DMS79 (cell line): Measurements from ENCODE around the gene PRPF18.

Experiments used
- DNase-seq: peaks from one replicate; lab custom pipeline; 2025; lab: John Stamatoyannopoulos, UW

PRPF18 gene

DNA sequence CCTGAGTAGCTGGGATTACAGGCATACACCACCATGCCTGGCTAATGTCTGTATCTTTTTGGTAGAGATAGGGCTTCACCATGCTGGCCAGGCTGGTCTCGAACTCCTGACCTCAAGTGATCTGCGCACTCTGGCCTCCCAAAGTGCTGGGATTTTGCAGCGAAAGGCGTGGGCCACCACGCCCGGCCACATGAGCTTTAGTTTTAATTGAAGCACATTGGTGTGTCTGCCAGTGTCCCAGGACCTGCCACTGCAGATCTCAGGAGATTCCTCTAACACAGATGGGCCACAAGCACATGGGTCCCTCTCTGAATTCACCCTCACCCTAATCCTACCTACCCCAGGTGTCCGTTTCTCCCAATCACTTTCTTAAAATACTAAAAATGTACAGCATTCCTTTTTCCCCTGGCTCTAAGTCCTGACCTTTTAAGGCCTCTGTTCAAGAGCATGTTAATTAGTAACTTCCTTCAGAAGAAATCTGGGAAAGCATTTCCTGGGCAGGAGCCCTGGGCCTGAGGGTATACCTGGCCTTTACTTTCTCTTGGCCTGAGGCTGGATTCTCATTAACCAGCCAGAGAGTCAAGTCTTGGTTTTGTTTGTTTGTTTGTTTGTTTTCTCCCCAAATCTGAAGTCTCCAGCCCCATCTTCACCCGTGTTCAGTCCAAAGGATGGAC is 82.6 kb downstream of the PRPF18 start:
- no peak for DNase-seq

DNA sequence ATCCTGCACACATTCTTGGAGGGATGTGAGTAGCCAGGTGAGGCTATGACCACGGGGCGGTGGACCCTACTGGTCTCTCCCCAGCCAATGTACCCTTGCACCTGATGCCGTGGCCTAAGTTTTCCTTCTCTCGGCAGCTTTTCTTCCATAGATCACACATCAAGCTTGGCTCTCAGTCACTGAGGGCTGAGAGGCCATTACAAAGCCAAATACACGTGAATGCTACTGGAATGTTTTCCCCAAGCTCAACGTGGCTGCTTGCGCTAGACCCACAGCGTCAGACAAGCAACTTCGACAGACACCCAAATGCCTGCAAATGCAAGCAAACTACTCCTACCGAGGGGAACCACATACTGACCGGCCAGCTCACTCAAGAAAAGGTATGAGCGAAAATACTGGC is 83.1 kb downstream of the PRPF18 start:
- DNase-seq, result no peak

DNA sequence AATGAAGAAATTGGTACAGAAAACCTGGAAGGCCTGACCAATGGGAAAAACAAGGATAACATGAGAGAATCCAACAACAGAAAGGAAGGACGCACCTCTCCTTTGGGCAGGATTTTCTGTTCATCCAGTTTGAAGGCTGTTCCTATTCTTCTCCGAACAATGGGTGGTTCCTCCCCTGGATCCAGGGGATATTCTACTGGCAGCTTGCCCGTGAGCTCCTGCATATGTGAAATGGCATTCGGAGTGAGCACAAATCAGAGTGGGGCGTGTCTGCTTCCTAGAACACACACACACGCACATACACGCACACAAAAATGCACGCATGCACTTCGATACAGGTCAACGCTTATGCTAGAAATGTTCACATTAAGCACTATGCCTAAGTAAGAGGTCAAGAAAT is 83.5 kb downstream of the PRPF18 start:
- no peak for DNase-seq

DNA sequence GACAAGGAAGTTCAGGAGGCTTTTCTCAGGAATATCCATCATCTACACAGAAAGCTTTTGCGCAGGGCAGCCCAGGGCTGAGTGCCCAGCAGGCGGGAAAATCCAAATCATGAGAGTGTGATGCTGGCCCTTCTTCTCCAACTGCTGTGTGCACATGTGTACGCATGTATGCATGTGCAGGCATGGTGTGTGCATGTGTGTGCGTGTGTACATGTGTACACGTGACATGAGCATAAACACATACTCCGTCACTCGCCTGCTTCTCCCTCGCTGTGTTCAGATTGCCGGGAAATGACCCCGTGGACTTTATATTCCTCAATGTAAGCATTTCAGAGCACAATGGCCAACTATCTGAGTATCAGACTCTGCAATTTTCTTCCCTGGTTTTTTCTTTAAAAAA is 85.1 kb downstream of the PRPF18 start:
- DNase-seq, result no peak

- no peak for DNase-seq
Observed at GRCh38 chr10:13672548-13672947, 85.8 kb downstream of the PRPF18 start.

GRCh38 chr10:13673156-13673555 is 86.4 kb downstream of the PRPF18 start:
- no peak for DNase-seq

DNA sequence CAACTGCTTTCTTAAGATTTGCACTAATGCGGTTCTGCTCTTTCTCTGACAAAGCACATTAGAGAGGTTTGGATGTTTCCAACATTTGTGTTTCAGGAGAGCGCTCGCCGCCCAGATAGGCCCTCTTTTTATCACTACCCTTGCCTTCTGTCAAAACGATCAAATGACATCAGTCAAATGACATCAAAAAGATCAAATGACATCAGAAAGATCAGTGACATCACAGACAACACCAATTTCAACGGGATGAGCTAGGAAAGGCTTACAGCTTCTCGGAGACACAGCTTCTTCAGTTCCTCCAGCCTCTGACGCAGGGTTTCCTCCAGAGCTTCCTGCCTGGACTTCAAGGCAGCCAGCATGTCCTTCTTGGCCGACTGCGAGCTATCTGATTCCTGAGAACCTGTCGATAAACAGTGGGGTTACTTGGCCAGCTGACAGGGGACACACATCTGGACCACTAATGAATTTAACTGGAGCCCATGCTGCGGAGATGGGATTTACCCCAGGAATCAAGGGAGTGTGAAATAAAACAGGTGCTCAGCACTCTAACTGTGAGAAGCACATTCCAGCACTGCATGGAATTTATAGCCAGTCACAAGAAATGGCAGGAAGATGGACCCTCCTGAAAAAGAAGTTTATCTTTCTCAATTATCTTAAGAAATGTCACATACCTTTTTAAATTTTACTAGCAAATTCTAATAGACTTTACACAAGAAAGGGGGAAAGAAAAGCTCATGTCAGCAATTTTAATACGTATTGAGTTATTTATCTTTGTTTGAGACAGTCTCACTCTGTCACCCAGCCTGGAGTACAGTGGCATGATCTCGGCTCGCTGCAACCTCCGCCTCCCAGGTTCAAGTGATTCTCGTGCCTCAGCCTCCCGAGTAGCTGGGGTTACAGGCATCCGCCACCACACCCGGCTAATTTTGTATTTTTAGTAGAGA is 88.2 kb downstream of the PRPF18 start:
- DNase-seq, result no peak

- DNase-seq, result no peak
Observed at GRCh38 chr10:13678101-13678843, 91.5 kb downstream of the PRPF18 start.
